Head of caudate nucleus (tissue), 42 donors: ENCODE results near the gene SEM1.
"Not testable (repeated sequence)": the region's sequence is repeated elsewhere in the genome, so short reads cannot be mapped to it uniquely, and the experiment has no call there.

ENCODE experiments used
- DNase-seq, 42 donors: peaks; one replicate each; pipeline versions ENCODE4 v3.0.0 to v3.0.0-alpha.2; 2020 to 2021; ENCODE audit warnings: mixed read lengths in 7 of 42
- intact Hi-C: fragments of 100-400 bp; cut with DNase I; formaldehyde crosslinking; loops from one replicate; pipeline ENCODE4 v1.15.0; 2022

The SEM1 gene

GRCh38 chr7:96670338-96671289 is 39.0 kb downstream of the SEM1 start:
- intact Hi-C loops: no loop called here

GRCh38 chr7:96669812-96670211 is 39.8 kb downstream of the SEM1 start:
- intact Hi-C loops: no loop called here
- DNase-seq: no peak

More at GRCh38 chr7:96670338-96671289, 39.0 kb downstream of the SEM1 start:
- DNase-seq: no peak

GRCh38 chr7:96667026-96667425 is 42.6 kb downstream of the SEM1 start:
- intact Hi-C loops: no loop called here
- no peak for DNase-seq

- no peak for DNase-seq
- intact Hi-C loops: no loop called here
Observed at GRCh38 chr7:96665689-96666088, 44.0 kb downstream of the SEM1 start.

GRCh38 chr7:96664793-96665192 is 44.9 kb downstream of the SEM1 start:
- DNase-seq: no peak
- intact Hi-C loops: no loop called here

GRCh38 chr7:96663871-96664445 is 45.7 kb downstream of the SEM1 start:
- intact Hi-C loops: no loop called here
- DNase-seq: no peak

- no peak for DNase-seq
Observed at GRCh38 chr7:96663457-96663856, 46.2 kb downstream of the SEM1 start.

GRCh38 chr7:96662151-96662550 is 47.5 kb downstream of the SEM1 start:
- DNase-seq, intact Hi-C loops: not testable (repeated sequence)

More at GRCh38 chr7:96663457-96663856, 46.2 kb downstream of the SEM1 start:
- intact Hi-C loops: no loop called here

- intact Hi-C loops: no loop called here
- no peak for DNase-seq
Observed at GRCh38 chr7:96658022-96658412, 51.6 kb downstream of the SEM1 start.

- DNase-seq: no peak
- intact Hi-C loops: no loop called here
Observed at GRCh38 chr7:96657347-96658021, 52.2 kb downstream of the SEM1 start.

- DNase-seq: no peak
- intact Hi-C loops: no loop called here
Observed at GRCh38 chr7:96655956-96656355, 53.7 kb downstream of the SEM1 start.

- DNase-seq: no peak
- intact Hi-C loops: no loop called here
Observed at GRCh38 chr7:96654630-96655188, 54.9 kb downstream of the SEM1 start.

GRCh38 chr7:96649981-96650380 is 59.7 kb downstream of the SEM1 start:
- no peak for DNase-seq
- intact Hi-C loops: no loop called here

- intact Hi-C loops: no loop called here
- DNase-seq: no peak
Observed at GRCh38 chr7:96648784-96649183, 60.9 kb downstream of the SEM1 start.

GRCh38 chr7:96647733-96648132 is 61.9 kb downstream of the SEM1 start:
- intact Hi-C loops: no loop called here
- no peak for DNase-seq

- intact Hi-C loops: no loop called here
- DNase-seq: no peak
Observed at GRCh38 chr7:96645084-96645483, 64.6 kb downstream of the SEM1 start.

GRCh38 chr7:96643436-96643835 is 66.2 kb downstream of the SEM1 start:
- DNase-seq, intact Hi-C loops: not testable (repeated sequence)

- intact Hi-C loops: no loop called here
- no peak for DNase-seq
Observed at GRCh38 chr7:96640054-96640453, 69.6 kb downstream of the SEM1 start.
